Fibroblast of the aortic adventitia (primary cell): ENCODE results near the gene ZNF469. TPM values are rescaled to one million over a fixed set of nuclear protein-coding genes. Genes with fewer than 3 reads are reported as not detected.

Source experiments
- DNase-seq: peaks from one replicate; pipeline ENCODE4 v3.0.0-alpha.2; 2010; ENCODE audit warnings: low read depth
- H3K4me3 ChIP-seq: 2 replicates; pipeline ENCODE4 v1.5.1; 2011; ENCODE audit warnings: low read depth, mild to moderate bottlenecking, control low read depth, low read length, moderate library complexity
- total RNA-seq: library from RNA; depleted of rRNA; stranded (reverse); fragments of >200 nt; gene quantifications from 2 replicates; pipeline ENCODE4 v1.2.3, GENCODE V29; 2012; ENCODE audit warnings: low replicate concordance
- TF ChIP-seq, protein P1 (sequence below): IDR thresholded peaks from 2 replicates; pipeline ENCODE4 v1.5.1; 2011; ENCODE audit warnings: mild to moderate bottlenecking, low read length, control low read depth, inconsistent platforms; ENCODE audit not compliant: insufficient read depth

Gene ZNF469
- total RNA-seq, 1 donor: 7.0 TPM

DNA sequence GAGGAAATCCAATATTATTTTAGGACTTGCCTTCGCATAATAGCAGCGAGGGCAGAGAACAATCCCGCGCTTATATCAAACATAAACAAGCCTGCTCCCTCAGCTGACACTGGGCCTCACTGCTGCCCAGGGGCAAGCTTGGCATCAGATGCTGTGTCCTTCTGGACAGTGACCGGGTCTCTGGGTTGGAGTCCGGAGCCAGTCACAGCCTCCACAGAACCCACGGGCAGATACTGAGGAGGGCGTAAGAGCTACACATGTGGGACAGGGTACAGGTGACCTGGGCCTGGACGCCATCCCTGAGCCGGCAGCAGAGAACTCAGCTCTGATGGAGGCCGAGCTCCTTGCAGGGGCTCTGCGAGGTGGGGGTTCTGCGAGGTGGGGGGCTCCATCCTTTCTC is 14.7 kb upstream of the ZNF469 start:
- no peak for DNase-seq
- no peak overlapping the region for H3K4me3 ChIP-seq
- TF ChIP-seq, protein P1, sequence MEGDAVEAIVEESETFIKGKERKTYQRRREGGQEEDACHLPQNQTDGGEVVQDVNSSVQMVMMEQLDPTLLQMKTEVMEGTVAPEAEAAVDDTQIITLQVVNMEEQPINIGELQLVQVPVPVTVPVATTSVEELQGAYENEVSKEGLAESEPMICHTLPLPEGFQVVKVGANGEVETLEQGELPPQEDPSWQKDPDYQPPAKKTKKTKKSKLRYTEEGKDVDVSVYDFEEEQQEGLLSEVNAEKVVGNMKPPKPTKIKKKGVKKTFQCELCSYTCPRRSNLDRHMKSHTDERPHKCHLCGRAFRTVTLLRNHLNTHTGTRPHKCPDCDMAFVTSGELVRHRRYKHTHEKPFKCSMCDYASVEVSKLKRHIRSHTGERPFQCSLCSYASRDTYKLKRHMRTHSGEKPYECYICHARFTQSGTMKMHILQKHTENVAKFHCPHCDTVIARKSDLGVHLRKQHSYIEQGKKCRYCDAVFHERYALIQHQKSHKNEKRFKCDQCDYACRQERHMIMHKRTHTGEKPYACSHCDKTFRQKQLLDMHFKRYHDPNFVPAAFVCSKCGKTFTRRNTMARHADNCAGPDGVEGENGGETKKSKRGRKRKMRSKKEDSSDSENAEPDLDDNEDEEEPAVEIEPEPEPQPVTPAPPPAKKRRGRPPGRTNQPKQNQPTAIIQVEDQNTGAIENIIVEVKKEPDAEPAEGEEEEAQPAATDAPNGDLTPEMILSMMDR: no peak

DNA sequence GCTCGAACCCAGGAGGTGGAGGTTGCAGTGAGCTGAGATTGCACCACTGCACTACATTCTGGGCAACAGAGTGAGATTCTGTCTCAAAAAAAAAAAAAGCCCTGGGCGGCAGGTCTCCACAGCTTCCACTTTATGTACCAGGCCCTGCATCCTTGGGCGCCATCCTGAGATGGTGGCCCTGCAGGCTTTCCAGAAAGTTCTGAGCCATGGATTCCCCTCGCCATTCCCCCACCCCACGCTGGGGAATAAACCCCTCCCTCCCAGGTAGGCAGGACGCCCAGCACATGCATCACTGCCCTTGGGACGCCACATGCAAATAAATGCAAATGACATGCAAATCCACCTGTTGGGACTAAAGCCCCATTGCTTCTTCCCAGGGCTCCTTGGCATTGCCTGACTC is 13.8 kb upstream of the ZNF469 start:
- H3K4me3 ChIP-seq: no peak overlapping the region
- TF ChIP-seq, protein P1: no peak

DNA sequence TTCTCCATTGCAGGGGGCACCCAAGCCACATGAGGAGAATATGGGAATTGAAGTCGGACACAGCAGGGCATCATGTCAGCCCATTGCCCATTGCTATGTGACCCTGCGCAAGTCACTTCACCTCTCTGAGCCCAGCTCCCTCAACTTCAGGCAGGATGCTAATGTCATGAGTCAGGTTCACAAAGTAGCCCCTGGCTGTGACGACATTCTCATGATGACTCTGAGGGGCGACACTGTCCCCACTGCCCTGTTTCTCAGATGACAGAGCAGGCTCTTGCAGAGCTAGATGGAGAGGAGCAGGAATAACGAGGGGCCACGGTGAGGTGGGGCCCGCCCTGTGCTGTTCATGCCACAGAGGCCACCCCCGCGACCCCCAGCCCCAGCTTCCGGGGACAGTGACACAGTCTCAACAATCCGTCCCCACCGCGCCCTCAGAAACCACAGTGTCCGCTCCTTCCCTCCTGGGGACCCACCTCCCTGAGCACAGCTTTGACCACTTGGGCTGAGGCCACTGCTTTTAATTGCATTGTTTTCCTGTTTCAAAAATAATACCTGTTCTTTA is 13.2 kb upstream of the ZNF469 start:
- H3K4me3 ChIP-seq: no peak overlapping the region
- TF ChIP-seq, protein P1: no peak
- DNase-seq: no peak

More for the DNA sequence above, 13.8 kb upstream of the ZNF469 start:
- DNase-seq: no peak

DNA sequence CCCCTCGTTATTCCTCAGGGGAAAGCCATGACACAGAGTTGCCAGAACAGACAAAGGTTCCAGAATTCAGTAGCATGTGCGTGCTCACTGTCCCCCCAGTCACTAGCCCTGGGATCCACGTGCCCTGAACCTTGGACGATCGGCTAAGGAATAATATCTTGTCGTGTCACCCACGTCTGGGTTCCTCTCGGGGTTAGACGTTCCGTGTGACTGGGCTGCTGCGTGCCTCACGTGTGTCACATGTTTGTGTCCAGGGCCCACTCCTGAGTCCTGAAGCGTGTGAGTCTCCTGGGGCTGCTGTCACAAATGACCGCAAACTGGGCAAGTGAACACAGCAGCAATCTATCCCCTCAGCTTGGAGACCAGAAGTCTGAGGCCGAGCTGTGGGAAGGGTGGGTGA is 12.4 kb upstream of the ZNF469 start:
- no peak overlapping the region for H3K4me3 ChIP-seq
- TF ChIP-seq, protein P1: no peak
- DNase-seq: no peak

DNA sequence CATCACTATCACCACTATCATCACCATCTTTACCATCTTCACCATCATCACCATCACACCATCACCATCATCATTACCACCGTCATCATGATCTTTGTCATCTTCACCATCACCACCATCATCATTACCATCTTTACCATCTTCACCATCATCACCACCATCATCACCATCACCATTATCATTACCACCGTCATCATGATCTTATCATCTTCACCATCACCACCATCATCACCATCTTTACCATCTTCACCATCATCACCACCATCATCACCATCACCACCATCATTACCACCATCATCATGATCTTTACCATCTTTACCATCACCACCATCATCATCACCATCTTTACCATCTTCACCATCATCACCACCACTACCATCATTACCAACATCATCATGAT is 10.2 kb upstream of the ZNF469 start:
- DNase-seq: no peak
- TF ChIP-seq, protein P1: no peak
- H3K4me3 ChIP-seq: no peak overlapping the region

DNA sequence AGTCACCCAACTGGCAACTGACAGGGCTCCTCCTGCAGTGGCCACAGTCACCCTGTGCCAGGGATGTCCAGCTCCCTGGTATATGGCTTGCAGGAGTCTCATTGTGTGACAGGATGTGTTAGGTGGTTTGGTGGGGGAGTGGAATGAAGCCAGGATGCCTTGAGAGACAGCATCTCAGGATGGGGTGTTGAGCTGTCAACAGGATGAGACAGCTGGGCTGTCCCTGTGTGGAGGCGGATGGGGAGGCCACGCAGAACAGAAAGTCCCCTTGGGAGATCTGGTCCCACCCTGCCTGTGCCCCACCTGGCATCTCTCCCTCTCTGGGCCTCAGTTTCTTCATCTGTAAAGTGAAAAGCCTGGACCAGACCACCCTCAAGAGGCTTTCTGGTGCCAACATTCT is 9.5 kb upstream of the ZNF469 start:
- TF ChIP-seq, protein P1: no peak
- no peak for DNase-seq
- no peak overlapping the region for H3K4me3 ChIP-seq

DNA sequence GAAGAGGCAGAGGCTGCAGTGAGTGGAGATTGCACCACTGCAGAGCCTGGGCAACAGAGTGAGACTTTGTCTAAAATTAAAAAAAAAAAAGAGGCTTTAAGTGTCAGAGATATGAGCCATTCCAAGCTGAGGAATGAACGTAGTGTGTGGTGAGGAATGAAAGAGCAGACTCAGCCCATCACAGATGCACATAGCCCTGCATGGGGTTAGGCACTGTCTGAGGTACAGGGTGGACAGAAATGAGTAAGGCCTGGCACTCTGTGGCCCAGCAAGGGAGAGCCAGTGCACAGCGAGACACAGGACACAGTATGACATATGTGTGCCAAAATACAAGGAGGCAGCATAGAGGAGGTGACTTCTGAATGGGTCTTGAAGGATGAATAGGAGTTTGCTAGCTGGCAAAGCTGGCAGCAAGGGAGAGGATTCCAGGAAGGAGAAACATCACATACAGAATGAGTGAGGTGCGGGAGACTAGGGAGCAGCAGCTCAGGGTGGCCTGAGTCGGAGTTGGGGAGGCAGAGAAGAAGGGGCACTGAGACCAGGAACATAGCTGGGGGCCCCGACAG is 8.7 kb upstream of the ZNF469 start:
- TF ChIP-seq, protein P1: no peak
- no peak for DNase-seq
- H3K4me3 ChIP-seq: no peak overlapping the region
